Measurements from ENCODE around the gene GRIK2.

- no peak for TF ChIP-seq CTCF (conservative IDR thresholded peaks at IDR 0.05)
- no peak for TF ChIP-seq EZH2 (IDR thresholded peaks at IDR 0.05; ENCODE audit: low read depth)
These were observed 337.4 kb downstream of the GRIK2 start for GRCh38 chr6:101730954-101731353.

Data from PC-9 (cell line).